ENCODE results near the gene P2RY2. TPM values are rescaled to one million over a fixed set of nuclear protein-coding genes. Genes with fewer than 3 reads are reported as not detected.

The P2RY2 gene
- total and polyA plus RNA-seq, 10 of the 15 experiments (the other 5 are each of a cell fraction or from before 2014, with no cell fraction given): 0.03 to 0.23 (median 0.17) TPM; not detected in 7

DNA sequence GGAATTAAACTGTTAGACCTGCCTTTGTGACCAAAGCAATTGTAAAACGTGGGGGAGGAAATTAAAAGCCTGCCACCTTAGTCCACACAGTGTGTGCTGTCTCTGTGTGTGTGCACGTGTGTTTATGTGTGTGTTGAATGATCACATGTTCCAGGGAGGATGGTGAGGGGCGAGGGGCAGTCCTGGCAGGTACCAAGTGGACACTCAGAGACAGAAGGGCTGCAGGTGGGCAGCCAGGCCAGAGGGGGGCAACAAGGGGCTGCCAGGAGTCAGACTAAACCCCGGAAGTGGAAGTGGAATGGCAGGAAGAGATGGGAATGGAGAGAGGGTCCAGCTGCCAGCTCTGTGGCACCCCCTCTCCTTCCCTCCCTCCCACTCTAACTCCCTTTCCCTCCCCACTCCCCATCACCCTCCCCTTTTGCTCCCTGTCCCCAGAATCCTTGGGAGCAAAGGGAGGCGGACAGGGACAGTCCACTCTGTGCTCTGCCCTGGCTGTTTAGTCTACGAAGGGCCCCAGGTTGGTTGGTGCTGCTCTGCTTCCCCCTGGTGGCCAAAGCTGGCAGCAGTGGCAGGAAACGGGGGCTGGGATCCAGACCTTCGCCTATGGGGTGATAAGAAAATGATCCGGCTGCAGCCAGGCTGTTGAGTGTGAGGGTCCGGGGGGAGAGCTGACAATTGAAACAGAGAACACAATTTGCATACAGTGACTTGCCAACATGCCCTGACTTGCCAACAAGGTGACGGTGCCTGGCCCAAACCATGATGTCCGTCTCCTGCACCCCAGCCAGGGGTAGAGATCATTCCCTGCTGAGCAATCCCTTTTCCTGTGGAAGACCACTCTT is 24.4 kb downstream of the P2RY2 start (continued):
- TF ChIP-seq KLF5 (IDR thresholded peaks at IDR 0.05; ENCODE audit: partially characterized antibody) (no peak), HDGF (IDR thresholded peaks at IDR 0.05) (no peak), IKZF2 (IDR thresholded peaks at IDR 0.05) (peak in 1 of 2 experiments; percentile 43; a peak in 2 of 4 replicates), SREBF2 (IDR thresholded peaks at IDR 0.05; ENCODE audit: low read length) (no peak), MXI1 (IDR thresholded peaks at IDR 0.05; ENCODE audit: low read depth, low read length) (no peak), POU2F2 (IDR thresholded peaks at IDR 0.05; ENCODE audit: borderline replicate concordance, low read depth, low read length) (peak; percentile 94), ETV6 (conservative IDR thresholded peaks at IDR 0.05 in 1 of 2, IDR thresholded peaks at IDR 0.05 in 1 of 2; ENCODE audit: borderline replicate concordance in 1 of 2, low read depth in 1 of 2) (no peak), CEBPB (IDR thresholded peaks at IDR 0.05; ENCODE audit: borderline replicate concordance in 1 of 2, low read depth in 2 of 2, low read length in 2 of 2) (no peak), YY1 (IDR thresholded peaks at IDR 0.05; ENCODE audit: low read depth, low read length) (peak; percentile 53; the same call in 1 of the 2 replicates), RCOR1 (conservative IDR thresholded peaks at IDR 0.05; ENCODE audit: low read depth, low read length) (no peak), NR2F1 (conservative IDR thresholded peaks at IDR 0.05) (no peak), SIN3A (IDR thresholded peaks at IDR 0.05; ENCODE audit: low read depth, low read length) (no peak), ZNF217 (IDR thresholded peaks at IDR 0.05) (no peak), SMAD5 (IDR thresholded peaks at IDR 0.05; ENCODE audit: low read depth) (no peak), ATF7 (IDR thresholded peaks at IDR 0.05; ENCODE audit: low read depth) (0 out of 2 replicates have a peak, but pooled peaks have one; percentile 11), IKZF1 (conservative IDR thresholded peaks at IDR 0.05) (peak; percentile 49)
- TF ChIP-seq, protein P1, sequence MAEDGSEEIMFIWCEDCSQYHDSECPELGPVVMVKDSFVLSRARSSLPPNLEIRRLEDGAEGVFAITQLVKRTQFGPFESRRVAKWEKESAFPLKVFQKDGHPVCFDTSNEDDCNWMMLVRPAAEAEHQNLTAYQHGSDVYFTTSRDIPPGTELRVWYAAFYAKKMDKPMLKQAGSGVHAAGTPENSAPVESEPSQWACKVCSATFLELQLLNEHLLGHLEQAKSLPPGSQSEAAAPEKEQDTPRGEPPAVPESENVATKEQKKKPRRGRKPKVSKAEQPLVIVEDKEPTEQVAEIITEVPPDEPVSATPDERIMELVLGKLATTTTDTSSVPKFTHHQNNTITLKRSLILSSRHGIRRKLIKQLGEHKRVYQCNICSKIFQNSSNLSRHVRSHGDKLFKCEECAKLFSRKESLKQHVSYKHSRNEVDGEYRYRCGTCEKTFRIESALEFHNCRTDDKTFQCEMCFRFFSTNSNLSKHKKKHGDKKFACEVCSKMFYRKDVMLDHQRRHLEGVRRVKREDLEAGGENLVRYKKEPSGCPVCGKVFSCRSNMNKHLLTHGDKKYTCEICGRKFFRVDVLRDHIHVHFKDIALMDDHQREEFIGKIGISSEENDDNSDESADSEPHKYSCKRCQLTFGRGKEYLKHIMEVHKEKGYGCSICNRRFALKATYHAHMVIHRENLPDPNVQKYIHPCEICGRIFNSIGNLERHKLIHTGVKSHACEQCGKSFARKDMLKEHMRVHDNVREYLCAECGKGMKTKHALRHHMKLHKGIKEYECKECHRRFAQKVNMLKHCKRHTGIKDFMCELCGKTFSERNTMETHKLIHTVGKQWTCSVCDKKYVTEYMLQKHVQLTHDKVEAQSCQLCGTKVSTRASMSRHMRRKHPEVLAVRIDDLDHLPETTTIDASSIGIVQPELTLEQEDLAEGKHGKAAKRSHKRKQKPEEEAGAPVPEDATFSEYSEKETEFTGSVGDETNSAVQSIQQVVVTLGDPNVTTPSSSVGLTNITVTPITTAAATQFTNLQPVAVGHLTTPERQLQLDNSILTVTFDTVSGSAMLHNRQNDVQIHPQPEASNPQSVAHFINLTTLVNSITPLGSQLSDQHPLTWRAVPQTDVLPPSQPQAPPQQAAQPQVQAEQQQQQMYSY (CRISPR knock-in tag; IDR thresholded peaks at IDR 0.05): no peak
- TF ChIP-seq, protein P2, sequence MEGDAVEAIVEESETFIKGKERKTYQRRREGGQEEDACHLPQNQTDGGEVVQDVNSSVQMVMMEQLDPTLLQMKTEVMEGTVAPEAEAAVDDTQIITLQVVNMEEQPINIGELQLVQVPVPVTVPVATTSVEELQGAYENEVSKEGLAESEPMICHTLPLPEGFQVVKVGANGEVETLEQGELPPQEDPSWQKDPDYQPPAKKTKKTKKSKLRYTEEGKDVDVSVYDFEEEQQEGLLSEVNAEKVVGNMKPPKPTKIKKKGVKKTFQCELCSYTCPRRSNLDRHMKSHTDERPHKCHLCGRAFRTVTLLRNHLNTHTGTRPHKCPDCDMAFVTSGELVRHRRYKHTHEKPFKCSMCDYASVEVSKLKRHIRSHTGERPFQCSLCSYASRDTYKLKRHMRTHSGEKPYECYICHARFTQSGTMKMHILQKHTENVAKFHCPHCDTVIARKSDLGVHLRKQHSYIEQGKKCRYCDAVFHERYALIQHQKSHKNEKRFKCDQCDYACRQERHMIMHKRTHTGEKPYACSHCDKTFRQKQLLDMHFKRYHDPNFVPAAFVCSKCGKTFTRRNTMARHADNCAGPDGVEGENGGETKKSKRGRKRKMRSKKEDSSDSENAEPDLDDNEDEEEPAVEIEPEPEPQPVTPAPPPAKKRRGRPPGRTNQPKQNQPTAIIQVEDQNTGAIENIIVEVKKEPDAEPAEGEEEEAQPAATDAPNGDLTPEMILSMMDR (IDR thresholded peaks at IDR 0.05 in 2 of 3, conservative IDR thresholded peaks at IDR 0.05 in 1 of 3; ENCODE audit: control insufficient read depth in 2 of 3, extremely low read depth in 1 of 3, insufficient read depth in 1 of 3, low read depth in 3 of 3, low read length in 3 of 3): peak; percentile 73 to 90 (median 80)
- TF ChIP-seq, protein P3, sequence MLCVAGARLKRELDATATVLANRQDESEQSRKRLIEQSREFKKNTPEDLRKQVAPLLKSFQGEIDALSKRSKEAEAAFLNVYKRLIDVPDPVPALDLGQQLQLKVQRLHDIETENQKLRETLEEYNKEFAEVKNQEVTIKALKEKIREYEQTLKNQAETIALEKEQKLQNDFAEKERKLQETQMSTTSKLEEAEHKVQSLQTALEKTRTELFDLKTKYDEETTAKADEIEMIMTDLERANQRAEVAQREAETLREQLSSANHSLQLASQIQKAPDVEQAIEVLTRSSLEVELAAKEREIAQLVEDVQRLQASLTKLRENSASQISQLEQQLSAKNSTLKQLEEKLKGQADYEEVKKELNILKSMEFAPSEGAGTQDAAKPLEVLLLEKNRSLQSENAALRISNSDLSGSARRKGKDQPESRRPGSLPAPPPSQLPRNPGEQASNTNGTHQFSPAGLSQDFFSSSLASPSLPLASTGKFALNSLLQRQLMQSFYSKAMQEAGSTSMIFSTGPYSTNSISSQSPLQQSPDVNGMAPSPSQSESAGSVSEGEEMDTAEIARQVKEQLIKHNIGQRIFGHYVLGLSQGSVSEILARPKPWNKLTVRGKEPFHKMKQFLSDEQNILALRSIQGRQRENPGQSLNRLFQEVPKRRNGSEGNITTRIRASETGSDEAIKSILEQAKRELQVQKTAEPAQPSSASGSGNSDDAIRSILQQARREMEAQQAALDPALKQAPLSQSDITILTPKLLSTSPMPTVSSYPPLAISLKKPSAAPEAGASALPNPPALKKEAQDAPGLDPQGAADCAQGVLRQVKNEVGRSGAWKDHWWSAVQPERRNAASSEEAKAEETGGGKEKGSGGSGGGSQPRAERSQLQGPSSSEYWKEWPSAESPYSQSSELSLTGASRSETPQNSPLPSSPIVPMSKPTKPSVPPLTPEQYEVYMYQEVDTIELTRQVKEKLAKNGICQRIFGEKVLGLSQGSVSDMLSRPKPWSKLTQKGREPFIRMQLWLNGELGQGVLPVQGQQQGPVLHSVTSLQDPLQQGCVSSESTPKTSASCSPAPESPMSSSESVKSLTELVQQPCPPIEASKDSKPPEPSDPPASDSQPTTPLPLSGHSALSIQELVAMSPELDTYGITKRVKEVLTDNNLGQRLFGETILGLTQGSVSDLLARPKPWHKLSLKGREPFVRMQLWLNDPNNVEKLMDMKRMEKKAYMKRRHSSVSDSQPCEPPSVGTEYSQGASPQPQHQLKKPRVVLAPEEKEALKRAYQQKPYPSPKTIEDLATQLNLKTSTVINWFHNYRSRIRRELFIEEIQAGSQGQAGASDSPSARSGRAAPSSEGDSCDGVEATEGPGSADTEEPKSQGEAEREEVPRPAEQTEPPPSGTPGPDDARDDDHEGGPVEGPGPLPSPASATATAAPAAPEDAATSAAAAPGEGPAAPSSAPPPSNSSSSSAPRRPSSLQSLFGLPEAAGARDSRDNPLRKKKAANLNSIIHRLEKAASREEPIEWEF (IDR thresholded peaks at IDR 0.05; ENCODE audit: insufficient replicate concordance, low read depth, low read length): no peak

All from GM12878 (cell line).